Neural cell (in vitro differentiated cells): ENCODE results near the gene UGGT1. TPM values are rescaled to one million over a fixed set of nuclear protein-coding genes. Genes with fewer than 3 reads are reported as not detected.

Experiments
- H2AFZ ChIP-seq: fragments of 200-600, 300-800 bp; sonication (generic), shearing (Covaris generic); 2 replicates; pipeline ENCODE4 v1.6.0; 2014; ENCODE audit warnings: low read depth, mild to moderate bottlenecking, antibody characterized with exemption, low read length, moderate library complexity
- H3F3A ChIP-seq: fragments of 200-600 bp; shearing (Covaris generic); 2 replicates; pipeline ENCODE4 v1.6.1; 2016; ENCODE audit warnings: mild to moderate bottlenecking, moderate library complexity, mixed read lengths, antibody characterized with exemption, low read length; ENCODE audit not compliant: insufficient read depth, poor library complexity, severe bottlenecking
- H3K27ac ChIP-seq: fragments of 200-600, 300-800 bp; sonication (generic), shearing (Covaris generic); 2 replicates; pipeline ENCODE4 v1.5.1; 2014; ENCODE audit warnings: mild to moderate bottlenecking, low read length, moderate library complexity
- H3K27me3 ChIP-seq: fragments of 300-800, 200-600 bp; sonication (generic), shearing (Covaris generic); 2 replicates; pipeline ENCODE4 v1.6.0; 2014; ENCODE audit warnings: mild to moderate bottlenecking, low read depth, low read length, moderate library complexity; ENCODE audit not compliant: insufficient read depth
- H3K36me3 ChIP-seq: fragments of 300-800, 200-600 bp; sonication (generic), shearing (Covaris generic); 2 replicates; pipeline ENCODE4 v1.5.1; 2014; ENCODE audit warnings: mild to moderate bottlenecking, antibody characterized with exemption, low read length, moderate library complexity; ENCODE audit not compliant: insufficient read depth
- H3K4me2 ChIP-seq: fragments of 300-800, 200-600 bp; sonication (generic), shearing (Covaris generic); 2 replicates; pipeline ENCODE4 v1.6.0; 2014; ENCODE audit warnings: mild to moderate bottlenecking, low read length
- H3K4me3 ChIP-seq: fragments of 300-800, 200-600 bp; sonication (generic), shearing (Covaris generic); 2 replicates; pipeline ENCODE4 v1.5.1; 2014; ENCODE audit warnings: mild to moderate bottlenecking, low read length, moderate library complexity
- H3K79me2 ChIP-seq: fragments of 200-600 bp; shearing (Covaris generic); replicated peaks from 2 replicates; pipeline ENCODE4 v1.6.0; 2014; ENCODE audit warnings: mild to moderate bottlenecking, low read length, moderate library complexity; ENCODE audit not compliant: insufficient read depth
- H3K9ac ChIP-seq: fragments of 300-800, 200-600 bp; sonication (generic), shearing (Covaris generic); 2 replicates; pipeline ENCODE4 v1.6.1; 2016; ENCODE audit warnings: mild to moderate bottlenecking, low read length, mixed read lengths
- H3K9me2 ChIP-seq: fragments of 200-600 bp; shearing (Covaris generic); 2 replicates; pipeline ENCODE4 v1.6.1; 2016; ENCODE audit warnings: mild to moderate bottlenecking, low read length, mixed read lengths; ENCODE audit not compliant: insufficient read depth
- H3K9me3 ChIP-seq: fragments of 200-600, 300-800 bp; sonication (generic), shearing (Covaris generic); 2 replicates; pipeline ENCODE4 v1.6.1; 2016; ENCODE audit warnings: mild to moderate bottlenecking, mixed run types, low read length, moderate library complexity, mixed read lengths
- H4K20me1 ChIP-seq: fragments of 200-600 bp; shearing (Covaris generic); 2 replicates; pipeline ENCODE4 v1.6.1; 2016; ENCODE audit warnings: mild to moderate bottlenecking, mixed run types; ENCODE audit not compliant: insufficient read depth
- EP300 ChIP-seq: fragments of 450-650 bp; conservative IDR thresholded peaks from 2 replicates; pipeline ENCODE4 v1.6.1; 2014; ENCODE audit warnings: antibody characterized with exemption, mild to moderate bottlenecking, moderate library complexity; ENCODE audit not compliant: poor library complexity, severe bottlenecking
- EZH2 ChIP-seq: fragments of 200-600, 300-800 bp; shearing (Covaris generic), sonication (generic); IDR thresholded peaks from 2 replicates; pipeline ENCODE4 v1.6.1; 2014; ENCODE audit warnings: antibody characterized with exemption, low read length, borderline replicate concordance, mild to moderate bottlenecking; ENCODE audit not compliant: insufficient read depth, poor library complexity, severe bottlenecking
- MXI1 ChIP-seq: fragments of 450-650 bp; conservative IDR thresholded peaks from 2 replicates; pipeline ENCODE4 v1.6.1; 2014; ENCODE audit warnings: antibody characterized with exemption, mild to moderate bottlenecking; ENCODE audit not compliant: poor library complexity, severe bottlenecking
- POLR2AphosphoS5 ChIP-seq: IDR thresholded peaks from 2 replicates; pipeline ENCODE4 v1.6.1; 2012
- RAD21 ChIP-seq: fragments of 450-650 bp; conservative IDR thresholded peaks from 2 replicates; pipeline ENCODE4 v1.6.1; 2014; ENCODE audit warnings: antibody characterized with exemption, mild to moderate bottlenecking, moderate library complexity
- REST ChIP-seq: IDR thresholded peaks from 2 replicates; pipeline ENCODE4 v1.6.1; 2012; ENCODE audit warnings: borderline replicate concordance
- SMC3 ChIP-seq: fragments of 450-650 bp; conservative IDR thresholded peaks from 2 replicates; pipeline ENCODE4 v1.6.1; 2014; ENCODE audit warnings: antibody characterized with exemption, mild to moderate bottlenecking, moderate library complexity; ENCODE audit not compliant: poor library complexity
- TAF1 ChIP-seq: IDR thresholded peaks from 2 replicates; pipeline ENCODE4 v1.6.1; 2012; ENCODE audit warnings: low read depth
- polyA plus RNA-seq: library from polyadenylated mRNA; depleted of rRNA; stranded (reverse); fragments of >200 nt; gene quantifications from 2 replicates; pipeline ENCODE4 v1.2.3, GENCODE V29; 2014
- TF ChIP-seq, protein P1 (sequence below): fragments of 450-650 bp; IDR thresholded peaks from 2 replicates; pipeline ENCODE4 v1.5.1; 2014; ENCODE audit warnings: antibody characterized with exemption, mild to moderate bottlenecking, moderate library complexity; ENCODE audit not compliant: poor library complexity, severe bottlenecking

UGGT1 gene
- polyA plus RNA-seq, 1 donor from 2014 or later, result 26.3 TPM

DNA sequence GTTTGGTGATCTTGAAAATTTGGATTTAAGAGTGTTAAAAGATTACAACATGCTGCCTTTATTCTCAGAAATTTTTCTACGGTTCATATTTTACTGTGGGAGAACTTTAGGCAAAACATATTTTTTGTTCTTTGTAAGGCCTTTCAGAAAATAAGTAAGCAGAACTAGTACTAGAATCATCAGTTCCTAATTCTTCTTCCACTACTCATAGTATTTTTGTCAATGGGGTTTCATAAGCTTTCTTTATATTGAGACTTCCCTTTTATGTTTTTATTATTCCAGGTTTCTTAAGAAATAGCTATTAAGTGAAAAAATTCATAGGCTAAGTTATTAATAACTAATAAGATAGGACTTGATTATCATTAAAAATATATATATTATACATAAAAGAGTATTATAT, 12.4 kb downstream of the UGGT1 start:
- no peaks in the 10 kb centered on the region for H3K9me2 ChIP-seq
- no peak overlapping the region for H3K27ac ChIP-seq
- no peaks in the 10 kb centered on the region for H3K36me3 ChIP-seq
- no peaks in the 10 kb centered on the region for H3K27me3 ChIP-seq
- H3K9me3 ChIP-seq, result no peaks in the 10 kb centered on the region
- H3K79me2 ChIP-seq, result peaks cover 4% of the 10 kb centered on the region
- H2AFZ ChIP-seq, result no peak overlapping the region
- TF ChIP-seq RAD21 (no peak), SMC3 (no peak), POLR2AphosphoS5 (no peak), EZH2 (no peak), TAF1 (no peak), REST (no peak), MXI1 (no peak), EP300 (no peak)
- TF ChIP-seq, protein P1, sequence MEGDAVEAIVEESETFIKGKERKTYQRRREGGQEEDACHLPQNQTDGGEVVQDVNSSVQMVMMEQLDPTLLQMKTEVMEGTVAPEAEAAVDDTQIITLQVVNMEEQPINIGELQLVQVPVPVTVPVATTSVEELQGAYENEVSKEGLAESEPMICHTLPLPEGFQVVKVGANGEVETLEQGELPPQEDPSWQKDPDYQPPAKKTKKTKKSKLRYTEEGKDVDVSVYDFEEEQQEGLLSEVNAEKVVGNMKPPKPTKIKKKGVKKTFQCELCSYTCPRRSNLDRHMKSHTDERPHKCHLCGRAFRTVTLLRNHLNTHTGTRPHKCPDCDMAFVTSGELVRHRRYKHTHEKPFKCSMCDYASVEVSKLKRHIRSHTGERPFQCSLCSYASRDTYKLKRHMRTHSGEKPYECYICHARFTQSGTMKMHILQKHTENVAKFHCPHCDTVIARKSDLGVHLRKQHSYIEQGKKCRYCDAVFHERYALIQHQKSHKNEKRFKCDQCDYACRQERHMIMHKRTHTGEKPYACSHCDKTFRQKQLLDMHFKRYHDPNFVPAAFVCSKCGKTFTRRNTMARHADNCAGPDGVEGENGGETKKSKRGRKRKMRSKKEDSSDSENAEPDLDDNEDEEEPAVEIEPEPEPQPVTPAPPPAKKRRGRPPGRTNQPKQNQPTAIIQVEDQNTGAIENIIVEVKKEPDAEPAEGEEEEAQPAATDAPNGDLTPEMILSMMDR, result no peak
- H3K9ac ChIP-seq, result no peak overlapping the region
- H4K20me1 ChIP-seq, result no peaks in the 10 kb centered on the region
- H3K4me3 ChIP-seq, result no peak overlapping the region
- H3K4me2 ChIP-seq, result no peak overlapping the region
- H3F3A ChIP-seq, result no peaks in the 10 kb centered on the region

GRCh38 chr2:128105072-128105471, 14.1 kb downstream of the UGGT1 start:
- Histone ChIP-seq H2AFZ (no peak overlapping the region), H3K36me3 (no peaks in the 10 kb centered on the region), H4K20me1 (no peaks in the 10 kb centered on the region), H3F3A (no peaks in the 10 kb centered on the region), H3K9me3 (no peaks in the 10 kb centered on the region), H3K4me3 (no peak overlapping the region), H3K27me3 (no peaks in the 10 kb centered on the region), H3K79me2 (peaks cover 4% of the 10 kb centered on the region), H3K27ac (no peak overlapping the region), H3K4me2 (no peak overlapping the region), H3K9me2 (no peaks in the 10 kb centered on the region), H3K9ac (no peak overlapping the region)
- TF ChIP-seq EP300 (no peak), SMC3 (no peak), REST (no peak), TAF1 (no peak), POLR2AphosphoS5 (no peak), RAD21 (no peak), MXI1 (no peak), EZH2 (no peak)
- TF ChIP-seq, protein P1, result no peak
